ENCODE results near the gene ARHGAP19.
A peak's percentile ranks its signal among the peaks of the same experiment; 100 is the strongest.

Gene ARHGAP19

GRCh38 chr10:97335188-97335619 lies 42.8 kb upstream of the ARHGAP19 start:
- DNase-seq (ENCODE audit: low read depth, low spot score): no peak
- POLR2A ChIA-PET: no interaction called here

GRCh38 chr10:97334370-97335175 lies 42.1 kb upstream of the ARHGAP19 start, which contains the start of gene FRAT2:
Gene FRAT2, minus strand, starts transcription at chr10:97334729. Its CDS starts 157 bp downstream, at chr10:97334572.
- ChIA-PET CTCF (interaction anchor here (1.1 to 5.3 kb wide), 4 partner anchors 11 to 89 kb away, joined by 4 to 58 read pairs (median 31); partner anchors contain the start of gene FRAT1), POLR2A (interaction anchor here (0.6 kb wide), 1 partner anchor 1013 kb away, joined by 3 read pairs; no protein-coding TSS in a partner anchor)
- TF ChIP-seq CTCF (IDR thresholded peaks at IDR 0.05; ENCODE audit: insufficient read depth, low read length, missing control alignments): no peak
- DNase-seq (ENCODE audit: low read depth, low spot score): no peak
- H3K4me3 ChIP-seq (ENCODE audit: low read depth, low read length): peak within 1 kb of the TSS; percentile 75

More at GRCh38 chr10:97335188-97335619, 42.8 kb upstream of the ARHGAP19 start:
- peak overlapping the region; percentile 75 for H3K4me3 ChIP-seq (ENCODE audit: low read depth, low read length)
- CTCF ChIA-PET: interaction anchor here (5.3 kb wide), 1 partner anchor 17 kb away, joined by 32 read pairs; the partner anchor contains the start of gene FRAT1
- no peak for TF ChIP-seq CTCF (IDR thresholded peaks at IDR 0.05; ENCODE audit: insufficient read depth, low read length, missing control alignments)

- ChIA-PET CTCF (interaction anchor here (0.6 to 5.3 kb wide), 15 partner anchors 8 to 302 kb away, joined by 3 to 58 read pairs (median 6); partner anchors contain the start of gene FRAT1), POLR2A (interaction anchor here (0.6 to 1.6 kb wide), 3 partner anchors 11 to 60 kb away, joined by 3 to 8 read pairs (median 3); partner anchors contain the start of gene FRAT1)
- no peak for TF ChIP-seq CTCF (IDR thresholded peaks at IDR 0.05; ENCODE audit: insufficient read depth, low read length, missing control alignments)
- peak overlapping the region; percentile 75 for H3K4me3 ChIP-seq (ENCODE audit: low read depth, low read length)
- no peak for DNase-seq (ENCODE audit: low read depth, low spot score)
Measured at GRCh38 chr10:97333601-97334369, 41.3 kb upstream of the ARHGAP19 start.

GRCh38 chr10:97333351-97333600 lies 40.8 kb upstream of the ARHGAP19 start:
- ChIA-PET POLR2A (interaction anchor here (0.6 to 1.6 kb wide), 3 partner anchors 10 to 60 kb away, joined by 3 to 8 read pairs (median 3); partner anchors contain the start of gene FRAT1), CTCF (interaction anchor here (0.6 to 5.3 kb wide), 20 partner anchors 8 to 302 kb away, joined by 3 to 58 read pairs (median 5); partner anchors contain the start of gene FRAT1)
- TF ChIP-seq CTCF (IDR thresholded peaks at IDR 0.05; ENCODE audit: insufficient read depth, low read length, missing control alignments): peak; percentile 19
- DNase-seq (ENCODE audit: low read depth, low spot score): no peak
- H3K4me3 ChIP-seq (ENCODE audit: low read depth, low read length): peak overlapping the region; percentile 75

- CTCF ChIA-PET: interaction anchor here (0.6 to 5.3 kb wide), 21 partner anchors 9 to 301 kb away, joined by 3 to 58 read pairs (median 5); partner anchors contain the start of gene FRAT1
- POLR2A ChIA-PET: interaction anchor here (0.6 to 1.6 kb wide), 6 partner anchors 10 to 68 kb away, joined by 3 to 8 read pairs (median 4); partner anchors contain the start of genes FRAT1 and RRP12
- peak; percentile 54 for TF ChIP-seq CTCF (IDR thresholded peaks at IDR 0.05; ENCODE audit: insufficient read depth, low read length, missing control alignments)
- DNase-seq (ENCODE audit: low read depth, low spot score): no peak
- peak overlapping the region; percentile 75 for H3K4me3 ChIP-seq (ENCODE audit: low read depth, low read length)
Measured at GRCh38 chr10:97332591-97333350, 40.3 kb upstream of the ARHGAP19 start.

Measured in AG04449 (cell line).